SK-MEL-5 (cell line): ENCODE measurements around the gene FPR3. TPM values are rescaled to one million over a fixed set of nuclear protein-coding genes. Genes with fewer than 3 reads are reported as not detected.

Source experiments
- DNase-seq: peaks from one replicate; pipeline ENCODE4 v3.0.0-alpha.2; 2016; ENCODE audit warnings: low read depth, low spot score
- in situ Hi-C: cut with HindIII; loops from 2 replicates; pipeline ENCODE4 v1.10.0; 2016; ENCODE audit warnings: low sequenced_read_pairs, high pct_unique_total_duplicates, low pct_unique_long_range_greater_than_20kb
- total RNA-seq: library from RNA; depleted of rRNA; stranded (reverse); fragments of >200 nt; shearing (Covaris generic); gene quantifications from 2 replicates; pipeline ENCODE4 v1.2.3, GENCODE V29; 2014

The FPR3 gene
- total RNA-seq, 1 experiment from 2014 or later = not detected

GRCh38 chr19:51779703-51780102, 15.3 kb upstream of the FPR3 start:
- no peak for DNase-seq
- in situ Hi-C loops = no loop called here

GRCh38 chr19:51780270-51780669, 14.7 kb upstream of the FPR3 start:
- in situ Hi-C loops = no loop called here
- no peak for DNase-seq

- in situ Hi-C loops = no loop called here
- no peak for DNase-seq
Observed at GRCh38 chr19:51781999-51782398, 13.0 kb upstream of the FPR3 start.

DNA sequence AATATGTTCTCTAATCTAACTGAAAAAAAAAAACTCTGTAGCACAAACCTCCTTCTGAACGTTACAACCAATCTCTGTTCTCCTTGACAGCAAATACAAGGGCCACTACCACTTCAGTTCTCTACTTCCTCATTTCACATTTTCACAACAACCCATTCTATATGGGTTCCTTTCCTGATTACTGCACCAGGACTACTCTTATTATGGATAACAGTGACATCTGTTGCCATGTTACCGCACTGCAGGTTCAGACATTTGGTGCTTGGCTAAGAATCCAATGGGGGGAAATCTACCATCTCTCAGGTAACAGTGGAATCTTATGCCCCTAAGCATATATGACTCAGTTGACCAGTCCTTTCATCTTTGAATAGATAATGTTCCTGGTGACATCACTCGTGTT, 11.6 kb upstream of the FPR3 start:
- in situ Hi-C loops = no loop called here
- DNase-seq = peak; percentile 38

GRCh38 chr19:51784109-51784785, 10.7 kb upstream of the FPR3 start:
- in situ Hi-C loops = no loop called here
- no peak for DNase-seq

- in situ Hi-C loops = no loop called here
- DNase-seq = peak; percentile 15
Observed at GRCh38 chr19:51784922-51785690, 9.9 kb upstream of the FPR3 start.

DNA sequence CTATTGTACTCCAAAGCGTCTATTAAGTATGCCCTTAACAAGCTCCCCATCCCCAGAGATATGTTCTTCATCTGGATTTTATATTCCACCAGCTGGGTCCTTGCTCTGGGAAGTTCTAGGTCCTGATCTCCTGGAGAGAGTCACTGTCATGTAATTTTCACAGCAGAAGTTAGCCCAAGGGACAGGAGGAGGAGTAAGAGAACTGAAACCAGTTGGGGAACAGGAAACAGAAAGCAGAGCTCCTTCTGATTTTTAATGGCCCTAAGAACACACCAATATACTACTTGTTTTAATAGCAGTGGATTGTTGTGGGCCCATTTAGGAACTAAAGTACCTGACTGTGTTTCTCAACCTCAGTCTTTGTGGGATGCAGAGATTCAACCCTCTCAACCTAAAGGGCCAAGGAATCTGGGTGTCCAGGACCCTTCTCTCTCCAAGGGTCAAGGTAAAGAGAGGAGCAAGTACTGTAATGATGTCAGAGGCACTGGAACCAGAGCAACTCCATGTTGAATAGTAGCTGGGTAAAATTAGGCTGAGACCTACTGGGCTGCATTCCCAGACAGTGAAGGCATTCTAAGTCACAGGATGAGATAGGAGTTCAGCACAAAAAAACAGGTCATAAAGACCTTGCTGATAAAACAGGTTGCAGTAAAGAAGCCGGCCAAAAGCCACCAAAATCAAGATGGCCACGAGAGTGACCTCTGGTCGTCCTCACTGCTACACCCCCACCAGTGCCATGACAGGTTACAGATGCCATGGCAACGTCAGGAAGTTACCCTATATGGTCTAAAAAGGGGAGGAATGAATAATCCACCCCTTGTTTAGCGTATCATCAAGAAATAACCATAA, 8.1 kb upstream of the FPR3 start:
- no peak for DNase-seq
- in situ Hi-C loops = no loop called here

- DNase-seq = no peak
- in situ Hi-C loops = no loop called here
Observed at GRCh38 chr19:51788029-51788428, 6.9 kb upstream of the FPR3 start.

DNA sequence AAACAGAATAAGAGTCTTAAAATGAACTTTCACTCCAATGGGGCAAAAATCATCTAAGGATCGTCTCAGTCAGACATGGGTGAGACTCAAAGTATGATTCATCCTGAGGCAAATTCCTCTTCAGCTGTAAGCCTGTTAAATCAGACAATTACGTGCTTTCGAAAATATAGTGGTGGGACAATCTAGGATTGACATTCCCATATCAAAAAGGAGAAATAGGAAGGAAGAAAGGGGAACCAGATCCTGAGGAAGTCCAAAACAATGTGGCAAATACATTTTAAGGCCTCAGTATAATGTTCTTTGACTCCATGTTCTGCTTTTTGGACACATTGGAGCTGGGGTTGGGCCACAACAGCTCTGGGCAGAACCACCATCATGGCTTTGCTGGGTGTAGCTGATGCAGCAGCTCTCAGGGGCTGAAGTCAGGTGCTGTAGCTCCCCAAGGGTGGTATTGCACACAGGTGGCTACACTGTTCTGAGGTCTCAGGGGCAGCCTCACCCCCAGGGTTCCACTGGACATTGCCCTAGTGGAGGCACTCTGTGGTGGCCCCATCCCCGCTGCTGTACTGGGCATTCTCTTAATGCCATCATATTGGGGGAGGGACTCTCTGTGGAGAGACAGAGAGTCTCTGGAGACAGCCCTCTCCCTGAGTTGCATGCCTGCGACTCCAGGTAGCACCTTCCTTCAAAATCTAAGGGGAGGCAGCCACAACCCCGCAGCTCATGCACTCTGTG, 5.7 kb upstream of the FPR3 start:
- in situ Hi-C loops = no loop called here
- DNase-seq = no peak

DNA sequence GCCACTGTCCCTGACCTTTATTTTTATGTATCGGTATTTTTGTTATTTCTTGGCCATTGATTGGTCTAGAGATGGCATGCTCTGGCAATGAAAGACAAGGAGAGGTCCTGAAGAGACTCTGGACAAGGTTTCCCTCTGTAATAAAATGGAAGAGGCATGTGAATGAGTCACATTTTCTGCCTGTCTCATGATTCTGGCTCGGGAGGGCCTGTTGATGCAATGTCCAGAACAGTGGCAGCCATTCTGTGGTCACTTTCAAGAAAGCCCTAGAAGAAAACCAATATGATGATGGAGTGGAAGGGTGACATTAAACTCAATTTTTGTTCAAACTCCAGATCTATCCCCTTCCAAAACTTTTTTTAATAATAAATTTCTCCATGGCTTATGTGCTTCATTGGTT, 2.0 kb upstream of the FPR3 start:
- no peak for DNase-seq
- in situ Hi-C loops = no loop called here

- in situ Hi-C loops = no loop called here
Observed at GRCh38 chr19:51793994-51794393, 963 bp upstream of the FPR3 start.

DNA sequence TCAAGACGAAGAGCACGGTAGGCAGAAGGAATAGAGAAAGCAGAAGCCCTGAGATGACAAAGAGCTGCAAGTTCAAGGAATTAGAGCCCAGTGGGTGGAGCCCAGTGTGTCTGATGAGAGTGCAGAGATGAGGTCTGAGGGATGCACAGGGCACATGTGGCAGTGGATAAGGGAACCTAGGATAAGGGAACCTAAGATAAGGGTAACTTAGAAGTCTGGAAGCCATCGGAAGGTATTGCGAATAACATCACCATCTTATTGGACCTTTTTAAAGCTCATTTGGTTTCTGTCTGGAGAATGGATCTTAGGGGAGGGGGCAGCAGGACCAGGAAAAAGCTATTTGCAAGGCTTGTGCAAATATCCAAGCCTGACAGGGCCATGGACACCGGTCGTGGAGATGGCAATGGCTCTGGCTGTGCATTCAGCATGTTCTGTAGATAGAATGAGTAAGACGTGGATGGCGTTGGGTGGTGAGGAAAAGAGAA, 1.3 kb downstream of the FPR3 start:
- in situ Hi-C loops = no loop called here
- DNase-seq = no peak

More at GRCh38 chr19:51793994-51794393, 963 bp upstream of the FPR3 start:
- no peak for DNase-seq

DNA sequence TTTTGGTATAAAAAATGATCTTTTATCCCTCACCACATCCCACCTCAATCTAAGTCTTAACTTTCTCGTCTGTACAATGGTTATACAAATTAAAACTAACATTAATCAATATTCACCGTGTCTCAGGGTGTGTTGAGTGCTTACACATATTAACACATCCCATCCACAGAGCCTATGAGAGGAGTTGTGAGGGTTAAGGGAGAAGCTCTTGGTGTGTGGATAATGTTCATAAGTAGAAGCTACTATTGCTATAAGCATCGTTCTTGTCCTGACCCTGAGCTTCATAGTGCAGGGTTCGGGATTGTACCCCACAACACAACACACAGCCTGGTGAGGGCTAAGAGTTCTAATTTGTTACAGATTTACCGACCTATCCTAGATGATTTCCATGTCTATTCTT, 2.5 kb downstream of the FPR3 start:
- in situ Hi-C loops = no loop called here
- no peak for DNase-seq

DNA sequence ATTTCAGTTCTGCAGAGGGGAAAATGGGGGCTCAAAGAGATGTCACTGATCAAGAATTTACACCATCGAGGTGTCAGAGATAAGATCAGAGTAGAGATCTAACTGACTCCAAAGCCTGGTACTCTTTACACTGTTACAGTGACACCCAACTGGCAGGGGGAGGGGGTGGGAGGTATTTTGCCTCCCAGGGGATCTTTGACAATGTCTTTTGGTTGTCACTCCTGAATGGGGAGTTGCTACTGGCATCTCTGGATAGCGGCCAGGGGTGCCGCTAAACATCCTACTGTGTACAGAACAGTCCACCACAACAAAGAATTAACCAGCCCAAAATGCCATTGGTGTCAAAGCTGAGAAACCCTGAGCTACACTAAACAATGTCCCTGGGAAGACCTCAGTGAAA, 3.1 kb downstream of the FPR3 start:
- no peak for DNase-seq
- in situ Hi-C loops = no loop called here

DNA sequence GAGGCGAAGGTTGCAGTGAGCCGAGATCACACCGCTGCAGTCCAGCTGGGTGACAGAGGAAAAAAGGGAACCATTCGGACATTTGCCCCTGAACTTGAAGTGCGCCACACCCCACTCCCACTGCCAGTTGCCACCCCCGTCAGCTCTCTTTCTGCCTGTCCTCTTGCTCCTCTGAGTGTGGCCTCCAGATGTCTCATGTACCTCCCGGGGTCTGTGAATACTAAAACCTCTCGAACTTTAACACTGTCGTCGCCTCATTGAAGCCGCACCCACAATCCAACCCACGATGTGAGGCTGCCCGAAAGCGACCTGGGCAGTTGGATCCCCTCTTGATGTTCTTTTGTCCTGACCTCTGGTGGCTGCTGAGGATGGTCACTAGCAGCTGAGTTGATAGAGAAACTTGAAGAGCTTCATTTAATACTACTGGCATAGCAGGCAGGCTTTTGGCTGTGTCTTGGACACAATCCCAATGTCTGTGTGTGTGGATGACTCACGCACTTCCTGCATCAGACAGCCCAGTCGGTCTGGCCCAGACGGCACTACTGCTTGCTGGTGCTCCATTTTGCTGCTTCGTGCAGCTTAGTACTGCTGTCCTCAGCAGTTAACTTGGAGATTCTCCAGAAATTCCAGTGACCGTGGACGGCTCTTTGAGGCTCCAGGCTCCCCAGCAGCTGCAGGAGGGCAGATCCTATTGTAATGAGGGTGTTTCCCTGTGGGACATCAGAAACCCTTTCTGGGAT, 4.2 kb downstream of the FPR3 start:
- DNase-seq = peak; percentile 27
- in situ Hi-C loops = no loop called here

GRCh38 chr19:51799774-51800472, 5.0 kb downstream of the FPR3 start:
- in situ Hi-C loops = no loop called here
- DNase-seq = no peak
